HepG2 (cell line): Measurements from ENCODE around the gene SMYD5. TPM values are rescaled to one million over a fixed set of nuclear protein-coding genes. Genes with fewer than 3 reads are reported as not detected.

Source experiments
- MAZ ChIP-seq, 2 experiments: sonication (generic) in 1 of 2; formaldehyde crosslinking in 1 of 2; IDR thresholded peaks; 2 replicates each; pipeline versions ENCODE4 v1.5.0 to v1.6.1; 2012 to 2020; ENCODE audit warnings: low read depth in 2 of 2, mild to moderate bottlenecking in 2 of 2, borderline replicate concordance in 1 of 2, improper control_type of control experiment in 1 of 2, low read length in 1 of 2, missing genetic modification reagents in 1 of 2, moderate library complexity in 1 of 2
- PAWR ChIP-seq: sonication (generic); formaldehyde crosslinking; IDR thresholded peaks from 2 replicates; pipeline ENCODE4 v1.4.0; 2020; ENCODE audit warnings: missing genetic modification reagents, mild to moderate bottlenecking, borderline replicate concordance
- PHF20 ChIP-seq: sonication (generic); formaldehyde crosslinking; IDR thresholded peaks from 2 replicates; pipeline ENCODE4 v1.5.0; 2020; ENCODE audit warnings: mild to moderate bottlenecking, missing genetic modification reagents
- SALL2 ChIP-seq: sonication (generic); formaldehyde crosslinking; IDR thresholded peaks from 2 replicates; pipeline ENCODE4 v1.8.1; 2023; ENCODE audit warnings: mild to moderate bottlenecking, missing genetic modification reagents, inconsistent platforms
- ZHX1 ChIP-seq: sonication (generic); formaldehyde crosslinking; IDR thresholded peaks from 2 replicates; pipeline ENCODE4 v1.8.1; 2022; ENCODE audit warnings: low read depth, mild to moderate bottlenecking, missing genetic modification reagents
- ZKSCAN1 ChIP-seq: fragments of 150-350 bp; IDR thresholded peaks from 2 replicates; pipeline ENCODE4 v1.6.1; 2014; ENCODE audit warnings: low read length
- ZNF205 ChIP-seq: IDR thresholded peaks from 2 replicates; pipeline ENCODE4 v1.6.1; 2018; ENCODE audit warnings: missing biosample characterization, missing genetic modification reagents
- ZNF703 ChIP-seq: sonication (generic); formaldehyde crosslinking; IDR thresholded peaks from 2 replicates; pipeline ENCODE4 v1.5.1; 2020; ENCODE audit warnings: missing genetic modification reagents, mild to moderate bottlenecking, moderate library complexity, borderline replicate concordance
- ZSCAN30 ChIP-seq: sonication (generic); formaldehyde crosslinking; IDR thresholded peaks from 2 replicates; pipeline ENCODE4 v1.5.0; 2020; ENCODE audit warnings: mild to moderate bottlenecking, missing genetic modification reagents
- polyA plus RNA-seq, 8 experiments: library from polyadenylated mRNA; depleted of rRNA in 3 of 8; stranded (reverse) in 7 of 8; unstranded in 1 of 8; fragments of >200 nt; fragmentation: Illumina TruSeq in 4 of 8; extraction: Trizol in 4 of 8; gene quantifications; 2 replicates each; pipeline versions ENCODE4 v1.2.1 to v1.2.3, GENCODE V29; 2011 to 2016; ENCODE audit warnings: low read depth in 4 of 8, missing spikeins in 1 of 8, mixed read lengths in 1 of 8; ENCODE audit not compliant: insufficient read depth in 1 of 8
- total RNA-seq, 5 experiments: library from RNA; depleted of rRNA; stranded (reverse); fragments of >200 nt; fragmentation: Illumina TruSeq; extraction: Trizol; gene quantifications; 2 replicates each; pipeline ENCODE4 v1.2.3, GENCODE V29; 2016; ENCODE audit warnings: low read depth in 1 of 5
- TF ChIP-seq, protein P1 (sequence below): sonication (generic); formaldehyde crosslinking; IDR thresholded peaks from 2 replicates; pipeline ENCODE4 v1.5.0; 2020; ENCODE audit warnings: missing genetic modification reagents
- TF ChIP-seq, protein P2 (sequence below): sonication (generic); formaldehyde crosslinking; IDR thresholded peaks from 2 replicates; pipeline ENCODE4 v1.4.0; 2020; ENCODE audit warnings: missing genetic modification reagents, borderline replicate concordance
- TF ChIP-seq, protein P3 (sequence below): sonication (generic); formaldehyde crosslinking; IDR thresholded peaks from 2 replicates; pipeline ENCODE4 v1.9.0; 2022; ENCODE audit warnings: missing genetic modification reagents, mild to moderate bottlenecking, borderline replicate concordance
- TF ChIP-seq, protein P4 (sequence below): sonication (generic); formaldehyde crosslinking; IDR thresholded peaks from 2 replicates; pipeline ENCODE4 v1.5.1; 2020; ENCODE audit warnings: mild to moderate bottlenecking, missing genetic modification reagents, borderline replicate concordance

The SMYD5 gene
- total and polyA plus RNA-seq, 2 of the 13 experiments (the other 11 are each of a cell fraction or from before 2014, with no cell fraction given), result 55.8 to 70.4 TPM

DNA sequence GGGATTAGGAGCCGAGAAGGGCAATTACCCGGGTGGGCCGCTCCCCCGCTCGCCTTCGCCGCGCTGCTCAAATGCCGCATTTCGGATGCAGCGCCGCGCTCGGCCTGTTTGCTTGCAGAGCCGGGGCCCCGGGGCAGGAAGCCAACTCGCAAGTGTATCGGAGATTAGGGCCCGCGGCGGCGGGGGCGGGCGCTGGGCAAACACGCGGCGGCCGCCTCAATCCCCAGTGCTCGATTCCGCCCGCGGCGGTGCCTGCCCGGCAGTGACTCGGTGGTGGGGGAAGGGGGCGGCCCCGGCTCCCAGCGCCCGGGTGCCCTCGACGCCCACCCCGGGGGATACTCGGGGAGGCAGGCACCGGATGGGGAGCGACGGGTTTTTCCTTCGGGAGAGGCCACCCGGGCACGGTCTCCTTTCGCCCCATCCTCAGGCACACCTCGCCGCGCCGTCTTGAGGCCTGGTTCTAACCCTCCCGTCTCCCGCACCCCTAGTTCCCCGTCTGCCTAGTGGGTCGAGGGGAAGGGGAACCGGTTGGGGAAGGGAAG lies 38.3 kb upstream of the SMYD5 start (continued):
- TF ChIP-seq, protein P1, sequence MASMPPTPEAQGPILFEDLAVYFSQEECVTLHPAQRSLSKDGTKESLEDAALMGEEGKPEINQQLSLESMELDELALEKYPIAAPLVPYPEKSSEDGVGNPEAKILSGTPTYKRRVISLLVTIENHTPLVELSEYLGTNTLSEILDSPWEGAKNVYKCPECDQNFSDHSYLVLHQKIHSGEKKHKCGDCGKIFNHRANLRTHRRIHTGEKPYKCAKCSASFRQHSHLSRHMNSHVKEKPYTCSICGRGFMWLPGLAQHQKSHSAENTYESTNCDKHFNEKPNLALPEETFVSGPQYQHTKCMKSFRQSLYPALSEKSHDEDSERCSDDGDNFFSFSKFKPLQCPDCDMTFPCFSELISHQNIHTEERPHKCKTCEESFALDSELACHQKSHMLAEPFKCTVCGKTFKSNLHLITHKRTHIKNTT (CRISPR knock-in tag), result no peak
- TF ChIP-seq PAWR (CRISPR knock-in tag) (no peak), ZNF703 (peak; percentile 80; the same call in 1 of the 2 replicates), MAZ (IDR thresholded peaks at IDR 0.05; ENCODE audit: borderline replicate concordance, low read depth, low read length) (no peak), MAZ (CRISPR knock-in tag; IDR thresholded peaks at IDR 0.05; ENCODE audit: low read depth) (peak; percentile 58; the same call in 1 of the 2 replicates), SALL2 (0 out of 2 replicates have a peak, but pooled peaks have one; percentile 0), ZHX1 (CRISPR knock-in tag) (0 out of 2 replicates have a peak, but pooled peaks have one; percentile 6), ZSCAN30 (CRISPR knock-in tag) (no peak), ZKSCAN1 (no peak), PHF20 (CRISPR knock-in tag) (peak; percentile 24; the same call in 1 of the 2 replicates), ZNF205 (peak; percentile 46; the same call in 1 of the 2 replicates)
- TF ChIP-seq, protein P2, sequence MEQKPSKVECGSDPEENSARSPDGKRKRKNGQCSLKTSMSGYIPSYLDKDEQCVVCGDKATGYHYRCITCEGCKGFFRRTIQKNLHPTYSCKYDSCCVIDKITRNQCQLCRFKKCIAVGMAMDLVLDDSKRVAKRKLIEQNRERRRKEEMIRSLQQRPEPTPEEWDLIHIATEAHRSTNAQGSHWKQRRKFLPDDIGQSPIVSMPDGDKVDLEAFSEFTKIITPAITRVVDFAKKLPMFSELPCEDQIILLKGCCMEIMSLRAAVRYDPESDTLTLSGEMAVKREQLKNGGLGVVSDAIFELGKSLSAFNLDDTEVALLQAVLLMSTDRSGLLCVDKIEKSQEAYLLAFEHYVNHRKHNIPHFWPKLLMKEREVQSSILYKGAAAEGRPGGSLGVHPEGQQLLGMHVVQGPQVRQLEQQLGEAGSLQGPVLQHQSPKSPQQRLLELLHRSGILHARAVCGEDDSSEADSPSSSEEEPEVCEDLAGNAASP, result 0 out of 2 replicates have a peak, but pooled peaks have one; percentile 24
- TF ChIP-seq, protein P3, sequence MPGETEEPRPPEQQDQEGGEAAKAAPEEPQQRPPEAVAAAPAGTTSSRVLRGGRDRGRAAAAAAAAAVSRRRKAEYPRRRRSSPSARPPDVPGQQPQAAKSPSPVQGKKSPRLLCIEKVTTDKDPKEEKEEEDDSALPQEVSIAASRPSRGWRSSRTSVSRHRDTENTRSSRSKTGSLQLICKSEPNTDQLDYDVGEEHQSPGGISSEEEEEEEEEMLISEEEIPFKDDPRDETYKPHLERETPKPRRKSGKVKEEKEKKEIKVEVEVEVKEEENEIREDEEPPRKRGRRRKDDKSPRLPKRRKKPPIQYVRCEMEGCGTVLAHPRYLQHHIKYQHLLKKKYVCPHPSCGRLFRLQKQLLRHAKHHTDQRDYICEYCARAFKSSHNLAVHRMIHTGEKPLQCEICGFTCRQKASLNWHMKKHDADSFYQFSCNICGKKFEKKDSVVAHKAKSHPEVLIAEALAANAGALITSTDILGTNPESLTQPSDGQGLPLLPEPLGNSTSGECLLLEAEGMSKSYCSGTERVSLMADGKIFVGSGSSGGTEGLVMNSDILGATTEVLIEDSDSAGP, result peak; percentile 65; the same call in 1 of the 2 replicates
- TF ChIP-seq, protein P4, sequence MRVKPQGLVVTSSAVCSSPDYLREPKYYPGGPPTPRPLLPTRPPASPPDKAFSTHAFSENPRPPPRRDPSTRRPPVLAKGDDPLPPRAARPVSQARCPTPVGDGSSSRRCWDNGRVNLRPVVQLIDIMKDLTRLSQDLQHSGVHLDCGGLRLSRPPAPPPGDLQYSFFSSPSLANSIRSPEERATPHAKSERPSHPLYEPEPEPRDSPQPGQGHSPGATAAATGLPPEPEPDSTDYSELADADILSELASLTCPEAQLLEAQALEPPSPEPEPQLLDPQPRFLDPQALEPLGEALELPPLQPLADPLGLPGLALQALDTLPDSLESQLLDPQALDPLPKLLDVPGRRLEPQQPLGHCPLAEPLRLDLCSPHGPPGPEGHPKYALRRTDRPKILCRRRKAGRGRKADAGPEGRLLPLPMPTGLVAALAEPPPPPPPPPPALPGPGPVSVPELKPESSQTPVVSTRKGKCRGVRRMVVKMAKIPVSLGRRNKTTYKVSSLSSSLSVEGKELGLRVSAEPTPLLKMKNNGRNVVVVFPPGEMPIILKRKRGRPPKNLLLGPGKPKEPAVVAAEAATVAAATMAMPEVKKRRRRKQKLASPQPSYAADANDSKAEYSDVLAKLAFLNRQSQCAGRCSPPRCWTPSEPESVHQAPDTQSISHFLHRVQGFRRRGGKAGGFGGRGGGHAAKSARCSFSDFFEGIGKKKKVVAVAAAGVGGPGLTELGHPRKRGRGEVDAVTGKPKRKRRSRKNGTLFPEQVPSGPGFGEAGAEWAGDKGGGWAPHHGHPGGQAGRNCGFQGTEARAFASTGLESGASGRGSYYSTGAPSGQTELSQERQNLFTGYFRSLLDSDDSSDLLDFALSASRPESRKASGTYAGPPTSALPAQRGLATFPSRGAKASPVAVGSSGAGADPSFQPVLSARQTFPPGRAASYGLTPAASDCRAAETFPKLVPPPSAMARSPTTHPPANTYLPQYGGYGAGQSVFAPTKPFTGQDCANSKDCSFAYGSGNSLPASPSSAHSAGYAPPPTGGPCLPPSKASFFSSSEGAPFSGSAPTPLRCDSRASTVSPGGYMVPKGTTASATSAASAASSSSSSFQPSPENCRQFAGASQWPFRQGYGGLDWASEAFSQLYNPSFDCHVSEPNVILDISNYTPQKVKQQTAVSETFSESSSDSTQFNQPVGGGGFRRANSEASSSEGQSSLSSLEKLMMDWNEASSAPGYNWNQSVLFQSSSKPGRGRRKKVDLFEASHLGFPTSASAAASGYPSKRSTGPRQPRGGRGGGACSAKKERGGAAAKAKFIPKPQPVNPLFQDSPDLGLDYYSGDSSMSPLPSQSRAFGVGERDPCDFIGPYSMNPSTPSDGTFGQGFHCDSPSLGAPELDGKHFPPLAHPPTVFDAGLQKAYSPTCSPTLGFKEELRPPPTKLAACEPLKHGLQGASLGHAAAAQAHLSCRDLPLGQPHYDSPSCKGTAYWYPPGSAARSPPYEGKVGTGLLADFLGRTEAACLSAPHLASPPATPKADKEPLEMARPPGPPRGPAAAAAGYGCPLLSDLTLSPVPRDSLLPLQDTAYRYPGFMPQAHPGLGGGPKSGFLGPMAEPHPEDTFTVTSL, result no peak
